ENCODE results near the gene LYVE1. TPM values are rescaled to one million over a fixed set of nuclear protein-coding genes. Genes with fewer than 3 reads are reported as not detected.

LYVE1 gene
- total RNA-seq, 1 donor from 2014 or later, result 62.9 TPM

- intact Hi-C loops (cut with DNase I), result loop anchor here (10.0 kb wide), 1 partner anchor 167 kb away; no protein-coding TSS in a partner anchor
- H3K4me3 ChIP-seq, result peak overlapping the region in 1 of 2 donors; percentile 6
- no peaks in the 10 kb centered on the region for H3K36me3 ChIP-seq
- no peak overlapping the region for H3K27ac ChIP-seq
- H3K27me3 ChIP-seq, result no peaks in the 10 kb centered on the region
- no peaks in the 10 kb centered on the region for H3K4me1 ChIP-seq
- DNase-seq (ENCODE audit: extremely low spot score in 2 of 2), result no peak
- no peak for TF ChIP-seq CTCF (IDR thresholded peaks at IDR 0.05)
- TF ChIP-seq POLR2AphosphoS5 (IDR thresholded peaks at IDR 0.05; ENCODE audit: insufficient read depth in 1 of 2, low read depth in 1 of 2), result no peak
- TF ChIP-seq POLR2A (IDR thresholded peaks at IDR 0.05), result no peak
- no peaks in the 10 kb centered on the region for H3K9me3 ChIP-seq
Measured at GRCh38 chr11:10567446-10567845, 1.0 kb downstream of the LYVE1 start.

DNA sequence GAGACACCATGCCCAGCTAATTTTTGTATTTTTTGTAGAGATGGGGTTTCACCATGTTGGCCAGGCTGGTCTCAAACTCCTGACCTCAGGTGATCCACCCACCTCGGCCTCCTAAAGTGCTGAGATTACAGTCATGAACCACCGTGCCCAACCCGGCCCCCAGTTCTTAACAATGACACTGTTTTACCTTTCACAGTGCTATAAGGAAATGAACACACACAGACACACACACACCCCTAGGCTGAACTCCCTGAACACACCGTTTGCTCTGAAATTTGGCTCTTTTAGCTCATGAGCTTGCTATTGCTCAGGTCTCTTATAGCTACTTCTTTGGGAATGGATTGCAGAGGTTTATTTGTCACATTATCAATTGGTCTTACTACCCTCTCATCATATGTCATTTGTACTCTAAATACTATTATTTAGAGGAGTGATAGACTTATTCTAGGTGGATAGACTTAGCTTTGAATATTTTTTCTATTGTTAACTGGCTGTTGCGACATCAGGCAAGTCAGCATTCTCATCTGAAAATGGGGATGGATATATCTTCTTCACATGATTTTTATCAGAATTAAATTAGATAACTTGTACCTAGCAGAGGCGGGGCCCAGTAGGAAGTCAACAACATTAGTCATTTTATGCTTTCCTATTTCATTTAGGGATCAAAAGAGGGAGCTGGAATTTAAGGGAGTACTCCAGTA, 2.1 kb downstream of the LYVE1 start:
- H3K36me3 ChIP-seq, result no peaks in the 10 kb centered on the region
- TF ChIP-seq POLR2A (IDR thresholded peaks at IDR 0.05) (no peak), POLR2AphosphoS5 (IDR thresholded peaks at IDR 0.05; ENCODE audit: insufficient read depth in 1 of 2, low read depth in 1 of 2) (peak in 1 of 2 donors; percentile 34)
- no peaks in the 10 kb centered on the region for H3K9me3 ChIP-seq
- intact Hi-C loops (cut with DNase I), result loop anchor here (10.0 kb wide), 1 partner anchor 168 kb away; no protein-coding TSS in a partner anchor
- H3K27me3 ChIP-seq, result no peaks in the 10 kb centered on the region
- H3K4me3 ChIP-seq, result peak overlapping the region in 1 of 2 donors; percentile 6
- peak in 1 of 2 donors; percentile 78 for DNase-seq (ENCODE audit: extremely low spot score in 2 of 2)
- H3K4me1 ChIP-seq, result no peaks in the 10 kb centered on the region
- H3K27ac ChIP-seq, result no peak overlapping the region

DNA sequence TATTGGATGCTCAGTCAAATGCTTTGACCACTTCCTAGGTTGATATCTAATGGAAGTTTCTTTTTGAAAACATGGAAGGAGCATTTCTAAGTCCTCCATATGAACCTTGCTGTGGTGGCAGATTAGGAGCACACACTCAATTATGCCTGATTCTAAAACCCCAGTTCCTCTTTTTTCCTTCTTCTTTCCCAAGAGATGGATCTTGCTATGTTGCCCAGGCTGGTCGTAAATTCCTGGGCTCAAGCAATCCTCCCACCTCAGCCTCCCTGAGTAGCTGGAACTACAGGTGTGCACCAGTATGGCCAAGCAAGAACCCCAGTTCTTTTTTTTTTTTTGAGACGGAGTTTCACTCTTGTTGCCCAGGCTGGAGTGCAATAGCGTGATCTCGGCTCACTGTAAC, 3.0 kb downstream of the LYVE1 start:
- no peak overlapping the region for H3K27ac ChIP-seq
- no peak for TF ChIP-seq POLR2AphosphoS5 (IDR thresholded peaks at IDR 0.05; ENCODE audit: insufficient read depth in 1 of 2, low read depth in 1 of 2)
- TF ChIP-seq CTCF (IDR thresholded peaks at IDR 0.05), result no peak
- TF ChIP-seq POLR2A (IDR thresholded peaks at IDR 0.05), result no peak
- H3K36me3 ChIP-seq, result no peaks in the 10 kb centered on the region
- no peaks in the 10 kb centered on the region for H3K4me1 ChIP-seq
- intact Hi-C loops (cut with DNase I), result loop anchor here (10.0 kb wide), 1 partner anchor 169 kb away; no protein-coding TSS in a partner anchor
- no peaks in the 10 kb centered on the region for H3K9me3 ChIP-seq
- DNase-seq (ENCODE audit: extremely low spot score in 2 of 2), result peak in 1 of 2 donors; percentile 47
- no peaks in the 10 kb centered on the region for H3K27me3 ChIP-seq
- H3K4me3 ChIP-seq, result no peak overlapping the region

GRCh38 chr11:10564696-10565318, 3.7 kb downstream of the LYVE1 start:
- intact Hi-C loops (cut with DNase I), result loop anchor here (10.0 kb wide), 1 partner anchor 170 kb away; no protein-coding TSS in a partner anchor
- Histone ChIP-seq H3K4me3 (no peak overlapping the region), H3K4me1 (no peaks in the 10 kb centered on the region), H3K36me3 (no peaks in the 10 kb centered on the region), H3K27ac (no peak overlapping the region), H3K27me3 (no peaks in the 10 kb centered on the region), H3K9me3 (no peaks in the 10 kb centered on the region)
- no peak for DNase-seq (ENCODE audit: extremely low spot score in 2 of 2)
- TF ChIP-seq POLR2AphosphoS5 (IDR thresholded peaks at IDR 0.05; ENCODE audit: insufficient read depth in 1 of 2, low read depth in 1 of 2) (no peak), POLR2A (IDR thresholded peaks at IDR 0.05) (no peak), CTCF (IDR thresholded peaks at IDR 0.05) (peak in 1 of 3 experiments; percentile 20)

DNA sequence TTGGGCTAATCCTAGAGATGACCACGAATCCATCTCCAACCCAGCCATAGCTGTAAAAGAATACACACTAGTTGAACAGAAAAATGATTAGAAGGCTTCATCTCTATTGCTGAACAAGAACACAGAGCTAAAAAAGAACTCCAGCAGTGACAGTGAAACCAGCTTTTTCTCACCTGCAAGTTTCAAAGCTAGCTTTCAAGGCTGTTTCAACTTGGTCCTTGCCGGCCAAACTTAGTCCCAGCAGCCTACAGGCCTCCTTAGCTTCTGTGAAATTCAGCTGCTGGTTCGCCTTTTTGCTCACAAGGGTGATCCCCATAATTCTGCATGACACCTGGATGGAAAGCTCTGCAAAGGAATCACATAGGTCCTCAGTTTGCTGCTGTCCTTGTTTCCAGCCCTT, 4.4 kb downstream of the LYVE1 start:
- Histone ChIP-seq H3K27me3 (no peaks in the 10 kb centered on the region), H3K36me3 (no peaks in the 10 kb centered on the region), H3K27ac (no peak overlapping the region), H3K4me1 (no peaks in the 10 kb centered on the region), H3K9me3 (no peaks in the 10 kb centered on the region), H3K4me3 (no peak overlapping the region)
- no peak for DNase-seq (ENCODE audit: extremely low spot score in 2 of 2)
- intact Hi-C loops (cut with DNase I), result loop anchor here (10.0 kb wide), 1 partner anchor 171 kb away; no protein-coding TSS in a partner anchor
- TF ChIP-seq POLR2A (IDR thresholded peaks at IDR 0.05), result no peak
- no peak for TF ChIP-seq CTCF (IDR thresholded peaks at IDR 0.05)
- no peak for TF ChIP-seq POLR2AphosphoS5 (IDR thresholded peaks at IDR 0.05; ENCODE audit: insufficient read depth in 1 of 2, low read depth in 1 of 2)
